ENCODE results near the gene MYO1F. TPM values are rescaled to one million over a fixed set of nuclear protein-coding genes. Genes with fewer than 3 reads are reported as not detected.
A peak's percentile ranks its signal among the peaks of the same experiment; 100 is the strongest.

Gene MYO1F
- total and polyA plus RNA-seq, 2 donors (not counting 1 experiment from before 2014, with no cell fraction given) = 76.3 to 126 TPM

DNA sequence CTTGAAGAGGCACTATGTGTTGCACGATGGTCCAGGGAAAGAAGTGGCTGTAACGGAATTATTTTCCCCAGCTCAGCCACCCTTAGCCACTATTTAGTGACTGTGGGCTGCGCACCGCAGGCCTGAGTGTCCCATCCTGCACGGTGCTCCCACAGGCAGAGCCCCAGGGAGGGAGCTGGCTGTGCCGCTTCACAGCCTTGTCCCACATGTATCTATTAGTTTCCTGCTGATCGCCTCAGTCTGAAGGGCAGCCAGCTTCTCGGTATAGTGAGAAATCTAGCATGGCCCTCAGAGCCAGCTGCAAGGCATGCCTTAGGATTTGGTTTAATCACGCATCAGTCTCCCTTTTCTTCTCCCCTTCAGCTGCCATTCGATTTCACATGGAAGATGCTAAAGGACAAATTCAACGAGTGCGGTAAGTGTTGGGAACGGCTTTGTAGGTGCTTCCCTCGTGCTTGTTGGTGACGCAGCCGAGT is 90.5 kb downstream of the MYO1F start:
- Mint-ChIP-seq H3K4me1 (peaks cover 22% of the 10 kb centered on the region), H3K27ac (peak overlapping the region; percentile 85), H3K4me3 (no peak overlapping the region), H3K27me3 (no peaks in the 10 kb centered on the region), H3K9me3 (ENCODE audit: insufficient read depth) (no peaks in the 10 kb centered on the region)
- H4K20me1 ChIP-seq (ENCODE audit: control insufficient read depth, insufficient read depth, low read length, poor library complexity, severe bottlenecking) = peaks cover 62% of the 10 kb centered on the region
- WGBS (ENCODE audit: insufficient coverage) = 84% methylated on average over 15 of the region's 16 CpGs
- POLR2A ChIA-PET = interaction anchor here (0.6 kb wide), 1 partner anchor 1625 kb away, joined by 3 read pairs; the partner anchor contains the start of gene P2RY11
- no peak overlapping the region for H3K9ac ChIP-seq (ENCODE audit: low read length)
- no peaks in the 10 kb centered on the region for H3K27me3 ChIP-seq (replicated peaks in 1 of 4; ENCODE audit: control extremely low read depth in 1 of 4, control insufficient read depth in 3 of 4, insufficient read depth in 4 of 4, low read length in 3 of 4)
- H3K4me2 ChIP-seq (replicated peaks; ENCODE audit: low read depth, low read length, poor library complexity, severe bottlenecking) = peak overlapping the region; percentile 35
- peaks cover 11 to 21% of the 10 kb centered on the region in 2 donors for H3K4me1 ChIP-seq (ENCODE audit: control insufficient read depth in 2 of 2, insufficient read depth in 2 of 2, low read length in 2 of 2)
- intact Hi-C loops (cut with micrococcal nuclease) = no loop called here
- ATAC-seq (ENCODE audit: low read depth) (no peak), DNase-seq (no peak)
- H3K79me2 ChIP-seq (ENCODE audit: control insufficient read depth, insufficient read depth, low read length) = peaks cover 47% of the 10 kb centered on the region
- TF ChIP-seq, protein P1, sequence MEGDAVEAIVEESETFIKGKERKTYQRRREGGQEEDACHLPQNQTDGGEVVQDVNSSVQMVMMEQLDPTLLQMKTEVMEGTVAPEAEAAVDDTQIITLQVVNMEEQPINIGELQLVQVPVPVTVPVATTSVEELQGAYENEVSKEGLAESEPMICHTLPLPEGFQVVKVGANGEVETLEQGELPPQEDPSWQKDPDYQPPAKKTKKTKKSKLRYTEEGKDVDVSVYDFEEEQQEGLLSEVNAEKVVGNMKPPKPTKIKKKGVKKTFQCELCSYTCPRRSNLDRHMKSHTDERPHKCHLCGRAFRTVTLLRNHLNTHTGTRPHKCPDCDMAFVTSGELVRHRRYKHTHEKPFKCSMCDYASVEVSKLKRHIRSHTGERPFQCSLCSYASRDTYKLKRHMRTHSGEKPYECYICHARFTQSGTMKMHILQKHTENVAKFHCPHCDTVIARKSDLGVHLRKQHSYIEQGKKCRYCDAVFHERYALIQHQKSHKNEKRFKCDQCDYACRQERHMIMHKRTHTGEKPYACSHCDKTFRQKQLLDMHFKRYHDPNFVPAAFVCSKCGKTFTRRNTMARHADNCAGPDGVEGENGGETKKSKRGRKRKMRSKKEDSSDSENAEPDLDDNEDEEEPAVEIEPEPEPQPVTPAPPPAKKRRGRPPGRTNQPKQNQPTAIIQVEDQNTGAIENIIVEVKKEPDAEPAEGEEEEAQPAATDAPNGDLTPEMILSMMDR (IDR thresholded peaks at IDR 0.05) = no peak
- no peak for TF ChIP-seq EZH2 (IDR thresholded peaks at IDR 0.05; ENCODE audit: borderline replicate concordance, insufficient read depth, low read depth, low read length, poor library complexity, severe bottlenecking)
- no peak overlapping the region for H2AFZ ChIP-seq (ENCODE audit: insufficient read depth, low read depth, low read length, poor library complexity, severe bottlenecking)
- CTCF ChIA-PET = interaction anchor here (0.6 to 1.9 kb wide), 6 partner anchors 11 to 132 kb away, joined by 3 to 11 read pairs (median 6); partner anchors contain the start of gene MYO1F
- H3K27ac ChIP-seq (ENCODE audit: low read length in 2 of 2) = peak overlapping the region; percentile 29 to 50
- peaks cover 0 to 3% (median 0%) of the 10 kb centered on the region in 3 donors for H3K9me3 ChIP-seq (ENCODE audit: control extremely low read depth in 1 of 3, control insufficient read depth in 2 of 3, insufficient read depth in 1 of 3, low read length in 2 of 3)
- H3K4me3 ChIP-seq (ENCODE audit: control extremely low read depth in 1 of 5, extremely low read depth in 1 of 5, insufficient read depth in 1 of 5, low read depth in 2 of 5, low read length in 4 of 5) = no peak overlapping the region
- peaks cover 0 to 71% of the 10 kb centered on the region in 2 experiments for H3K36me3 ChIP-seq (replicated peaks in 1 of 2; ENCODE audit: control extremely low read depth in 1 of 2, control insufficient read depth in 1 of 2, extremely low read depth in 1 of 2, insufficient read depth in 2 of 2, low read length in 1 of 2)

Measured in B cell (primary cell).